Upper lobe of right lung (tissue), 1 donor: Measurements from ENCODE around the gene CAPN7. TPM values are rescaled to one million over a fixed set of nuclear protein-coding genes. Genes with fewer than 3 reads are reported as not detected.
A peak's percentile ranks its signal among the peaks of the same experiment; 100 is the strongest.

Experiments used
- ATAC-seq: fragments of 200-7000 bp; cut with Tn5 transposase; one replicate; pipeline ENCODE4 v1.9.1; 2020; ENCODE audit warnings: mild to moderate bottlenecking, moderate library complexity
- DNase-seq: peaks from one replicate; pipeline ENCODE4 v3.0.0-alpha.2; 2020
- H3K27ac ChIP-seq: fragments of 200-600 bp; one replicate; pipeline ENCODE4 v1.8.0; 2022
- H3K27me3 ChIP-seq: fragments of 200-600 bp; one replicate; pipeline ENCODE4 v1.8.0; 2022; ENCODE audit warnings: mild to moderate bottlenecking
- H3K36me3 ChIP-seq: fragments of 200-600 bp; one replicate; pipeline ENCODE4 v1.8.0; 2022
- H3K4me1 ChIP-seq: fragments of 200-600 bp; one replicate; pipeline ENCODE4 v1.8.0; 2022
- H3K4me3 ChIP-seq: fragments of 200-600 bp; one replicate; pipeline ENCODE4 v1.8.0; 2022; ENCODE audit warnings: mild to moderate bottlenecking
- H3K9me3 ChIP-seq: fragments of 200-600 bp; one replicate; pipeline ENCODE4 v1.8.0; 2022
- intact Hi-C: fragments of 100-400 bp; cut with DNase I; formaldehyde crosslinking; loops from one replicate; pipeline ENCODE4 v1.11.0; 2022
- total RNA-seq: library from RNA; stranded (reverse); fragmentation: NEBNext Ultra II Directional; extraction: Animal tissue kit (Norgen Biotek cat#: 25700); gene quantifications from one replicate; pipeline ENCODE4 v1.2.1, GENCODE V29; 2021
- TF ChIP-seq, protein P1 (sequence below): fragments of 200-600 bp; IDR thresholded peaks from one replicate; pipeline ENCODE4 v1.8.0; 2022; ENCODE audit warnings: antibody characterized with exemption
- donor health status: DM: no; HTN: yes; CAD: no; lungs with severe emphysema.

The CAPN7 gene
- total RNA-seq, 1 donor from 2014 or later, result 45.1 TPM

DNA sequence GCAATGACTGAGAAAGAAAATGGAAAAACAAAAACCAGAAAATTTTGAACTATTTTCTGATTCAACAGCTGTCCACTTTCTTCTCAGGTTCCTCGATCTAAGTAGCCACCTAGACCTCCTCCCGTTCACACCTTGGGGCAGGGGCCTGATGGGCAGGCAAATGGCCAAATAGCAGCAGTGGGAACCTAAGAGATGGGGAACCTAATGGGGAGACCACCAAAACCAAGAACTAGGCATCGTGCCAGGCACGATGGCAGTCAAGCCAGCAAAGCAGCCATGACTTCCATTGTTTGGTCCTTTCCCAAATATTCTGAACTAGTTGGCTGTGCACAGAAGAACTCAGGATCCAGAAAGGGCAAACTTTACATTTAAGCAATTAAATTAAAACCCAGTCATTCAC lies 57.1 kb downstream of the CAPN7 start:
- peaks cover 42% of the 10 kb centered on the region for H3K36me3 ChIP-seq
- H3K27ac ChIP-seq, result no peak overlapping the region
- H3K4me1 ChIP-seq, result peaks cover 12% of the 10 kb centered on the region
- intact Hi-C loops, result loop anchor here (10.0 kb wide), 1 partner anchor 122 kb away; no protein-coding TSS in a partner anchor
- no peaks in the 10 kb centered on the region for H3K9me3 ChIP-seq
- ATAC-seq (no peak), DNase-seq (no peak)
- no peak overlapping the region for H3K4me3 ChIP-seq
- no peaks in the 10 kb centered on the region for H3K27me3 ChIP-seq
- TF ChIP-seq, protein P1, sequence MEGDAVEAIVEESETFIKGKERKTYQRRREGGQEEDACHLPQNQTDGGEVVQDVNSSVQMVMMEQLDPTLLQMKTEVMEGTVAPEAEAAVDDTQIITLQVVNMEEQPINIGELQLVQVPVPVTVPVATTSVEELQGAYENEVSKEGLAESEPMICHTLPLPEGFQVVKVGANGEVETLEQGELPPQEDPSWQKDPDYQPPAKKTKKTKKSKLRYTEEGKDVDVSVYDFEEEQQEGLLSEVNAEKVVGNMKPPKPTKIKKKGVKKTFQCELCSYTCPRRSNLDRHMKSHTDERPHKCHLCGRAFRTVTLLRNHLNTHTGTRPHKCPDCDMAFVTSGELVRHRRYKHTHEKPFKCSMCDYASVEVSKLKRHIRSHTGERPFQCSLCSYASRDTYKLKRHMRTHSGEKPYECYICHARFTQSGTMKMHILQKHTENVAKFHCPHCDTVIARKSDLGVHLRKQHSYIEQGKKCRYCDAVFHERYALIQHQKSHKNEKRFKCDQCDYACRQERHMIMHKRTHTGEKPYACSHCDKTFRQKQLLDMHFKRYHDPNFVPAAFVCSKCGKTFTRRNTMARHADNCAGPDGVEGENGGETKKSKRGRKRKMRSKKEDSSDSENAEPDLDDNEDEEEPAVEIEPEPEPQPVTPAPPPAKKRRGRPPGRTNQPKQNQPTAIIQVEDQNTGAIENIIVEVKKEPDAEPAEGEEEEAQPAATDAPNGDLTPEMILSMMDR, result no peak

DNA sequence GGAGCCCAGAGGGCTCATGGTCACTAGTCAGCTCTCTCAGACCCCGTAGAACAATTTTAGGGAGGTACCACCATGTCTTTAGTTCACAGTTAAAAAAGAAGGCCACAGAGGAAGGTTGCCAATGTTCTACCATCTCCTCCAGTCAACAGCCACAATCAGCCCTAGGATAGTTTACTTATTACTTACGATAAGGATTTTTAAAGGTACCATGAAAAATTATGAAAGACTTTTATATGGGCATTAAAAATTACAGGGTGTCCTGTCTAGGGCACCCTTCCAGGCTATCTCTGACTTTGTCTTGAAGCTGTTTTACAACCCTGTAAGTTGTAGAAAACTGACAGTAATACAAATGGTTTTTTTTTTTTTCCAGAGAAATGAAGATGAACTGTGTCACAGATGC lies 57.9 kb downstream of the CAPN7 start:
- H3K36me3 ChIP-seq, result peaks cover 38% of the 10 kb centered on the region
- no peak for ATAC-seq
- no peaks in the 10 kb centered on the region for H3K27me3 ChIP-seq
- intact Hi-C loops, result loop anchor here (10.0 kb wide), 1 partner anchor 121 kb away; no protein-coding TSS in a partner anchor
- no peaks in the 10 kb centered on the region for H3K9me3 ChIP-seq
- peaks cover 21% of the 10 kb centered on the region for H3K4me1 ChIP-seq
- no peak overlapping the region for H3K27ac ChIP-seq
- TF ChIP-seq, protein P1, result no peak
- no peak overlapping the region for H3K4me3 ChIP-seq
- no peak for DNase-seq

DNA sequence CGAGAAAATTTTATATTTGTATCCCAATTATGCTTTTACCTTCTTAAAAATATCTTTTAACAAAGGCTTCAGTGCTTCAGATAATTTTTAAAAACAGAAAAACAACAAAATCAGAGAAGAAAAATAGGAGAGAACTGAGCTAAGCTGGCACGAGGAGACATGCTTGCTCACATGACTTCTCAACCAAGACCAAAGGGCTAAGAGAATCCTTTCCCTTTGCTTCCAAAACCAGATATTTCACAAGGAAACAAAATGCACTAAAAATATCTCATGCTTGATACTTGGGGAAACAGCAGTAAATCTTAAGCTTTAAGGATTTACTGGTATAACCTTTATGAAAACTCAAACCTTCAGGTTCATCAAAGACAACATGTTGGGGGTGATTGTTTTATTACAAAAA lies 58.4 kb downstream of the CAPN7 start:
- TF ChIP-seq, protein P1, result no peak
- ATAC-seq (no peak), DNase-seq (no peak)
- intact Hi-C loops, result loop anchor here (10.0 kb wide), 1 partner anchor 120 kb away; no protein-coding TSS in a partner anchor
- Histone ChIP-seq H3K9me3 (no peaks in the 10 kb centered on the region), H3K27me3 (no peaks in the 10 kb centered on the region), H3K36me3 (peaks cover 34% of the 10 kb centered on the region), H3K4me1 (peaks cover 25% of the 10 kb centered on the region), H3K4me3 (no peak overlapping the region), H3K27ac (no peak overlapping the region)

DNA sequence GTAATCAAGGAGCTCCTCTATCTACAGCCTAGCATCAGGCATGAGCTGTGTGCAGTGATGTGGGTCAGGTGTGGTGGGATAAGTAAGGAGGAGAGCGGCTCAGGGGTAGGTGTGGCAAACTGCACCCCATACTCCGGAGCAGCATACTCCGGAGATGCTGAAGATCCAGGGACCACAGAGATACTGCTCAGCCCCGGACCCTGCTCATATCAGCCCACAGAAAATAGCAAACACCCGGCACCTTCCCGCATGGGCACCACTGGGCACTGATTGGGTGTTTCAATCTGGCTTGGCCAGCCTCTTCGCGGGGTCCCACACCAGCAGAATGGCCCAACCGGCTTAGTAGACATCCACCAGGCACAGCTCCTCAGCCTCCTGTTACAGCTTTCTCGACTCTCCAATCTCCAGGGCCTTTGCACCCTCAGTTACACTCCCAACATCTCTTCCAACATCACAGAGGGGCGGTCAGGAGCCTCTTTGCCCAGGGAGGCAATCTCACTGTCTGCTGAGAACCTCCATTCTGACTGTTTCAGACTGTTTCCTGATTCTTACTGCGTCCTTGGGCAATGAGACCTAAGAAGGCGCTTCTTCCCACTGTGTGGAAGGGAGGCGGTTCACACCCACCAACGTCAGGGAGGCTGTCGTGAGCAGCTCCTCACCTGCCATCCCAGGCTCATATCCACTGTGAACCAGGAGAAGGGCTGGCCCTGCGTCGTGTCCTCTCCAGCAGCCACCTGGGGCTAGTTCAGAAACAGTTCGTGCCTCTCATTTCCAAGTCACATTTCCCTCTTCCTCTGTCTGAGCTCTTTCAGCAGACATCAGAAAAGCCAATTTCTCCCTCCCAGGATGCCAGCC lies 59.8 kb downstream of the CAPN7 start:
- Histone ChIP-seq H3K27me3 (no peaks in the 10 kb centered on the region), H3K36me3 (peaks cover 20% of the 10 kb centered on the region), H3K9me3 (no peaks in the 10 kb centered on the region), H3K4me1 (peaks cover 39% of the 10 kb centered on the region), H3K4me3 (no peak overlapping the region), H3K27ac (no peak overlapping the region)
- TF ChIP-seq, protein P1, result no peak
- no peak for ATAC-seq
- intact Hi-C loops, result loop anchor here (5.0 to 10.0 kb wide), 2 partner anchors 66 to 119 kb away; partner anchors contain the start of gene SH3BP5
- no peak for DNase-seq

DNA sequence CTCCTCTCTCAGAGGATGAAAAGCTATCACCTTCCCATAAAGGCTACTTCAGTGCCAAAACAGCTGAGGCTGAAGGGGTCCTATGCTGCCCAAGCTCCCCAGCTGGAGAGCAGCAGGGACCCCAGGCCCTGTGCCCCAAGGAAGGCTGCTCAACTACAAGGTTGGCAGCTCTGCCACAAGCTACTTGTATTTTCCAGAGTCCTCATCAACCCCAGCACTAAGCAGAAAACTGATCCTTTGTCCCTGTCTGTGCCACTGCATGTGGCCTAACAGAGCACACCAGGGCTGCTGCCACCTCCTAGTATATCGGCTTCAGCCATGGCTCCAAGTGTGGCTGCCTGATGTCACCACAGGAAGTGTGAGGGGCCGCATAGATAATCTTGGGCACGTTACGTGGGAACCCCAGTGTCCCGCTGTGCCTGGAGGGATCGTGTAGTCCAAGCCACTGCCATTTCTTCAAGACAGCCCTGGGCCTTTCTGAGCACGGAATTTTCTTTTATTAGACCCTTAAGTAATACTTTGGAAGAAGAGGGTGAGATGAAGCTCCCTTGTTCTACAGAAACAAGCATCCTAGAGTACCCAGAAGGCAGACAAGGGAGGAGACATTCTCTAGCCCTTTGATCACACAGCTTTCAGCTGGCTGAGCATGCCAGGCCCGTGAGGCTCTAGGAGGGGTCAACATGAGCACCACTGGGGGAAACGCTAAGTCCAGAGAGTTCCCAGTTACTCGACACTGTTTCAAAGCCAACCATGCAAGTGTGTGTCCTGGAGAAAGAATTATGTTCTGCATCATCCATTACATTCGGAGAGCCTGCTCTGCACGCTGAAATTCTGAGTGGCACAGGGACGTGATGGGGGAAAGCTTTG lies 60.7 kb downstream of the CAPN7 start:
- peaks cover 14% of the 10 kb centered on the region for H3K36me3 ChIP-seq
- no peak overlapping the region for H3K4me3 ChIP-seq
- H3K27me3 ChIP-seq, result no peaks in the 10 kb centered on the region
- no peaks in the 10 kb centered on the region for H3K9me3 ChIP-seq
- peak overlapping the region; percentile 6 for H3K27ac ChIP-seq
- intact Hi-C loops, result loop anchor here (5.0 to 10.0 kb wide), 2 partner anchors 66 to 118 kb away; partner anchors contain the start of gene SH3BP5
- TF ChIP-seq, protein P1, result no peak
- H3K4me1 ChIP-seq, result peaks cover 47% of the 10 kb centered on the region
- no peak for ATAC-seq
- DNase-seq, result no peak
